ENCODE data around the gene PMF1. TPM values are rescaled to one million over a fixed set of nuclear protein-coding genes. Genes with fewer than 3 reads are reported as not detected.
A peak's percentile ranks its signal among the peaks of the same experiment; 100 is the strongest.

PMF1 gene
- total RNA-seq, 2 donors from 2014 or later = 119 TPM

- peaks cover 6% of the 10 kb centered on the region for H3K4me1 Mint-ChIP-seq
These were observed 29.9 kb downstream of the PMF1 start for GRCh38 chr1:156242738-156243137.

GRCh38 chr1:156244126-156244525 is 31.3 kb downstream of the PMF1 start:
- Mint-ChIP-seq H3K27me3 (ENCODE audit: insufficient read depth) (peaks cover 4% of the 10 kb centered on the region), H3K36me3 (ENCODE audit: low read depth) (peaks cover 19% of the 10 kb centered on the region), H3K9me3 (no peaks in the 10 kb centered on the region), H3K27ac (no peak overlapping the region), H3K4me1 (peaks cover 6% of the 10 kb centered on the region), H3K4me3 (no peak overlapping the region)
- Histone ChIP-seq H3K36me3 (ENCODE audit: control insufficient read depth, insufficient read depth, low read length) (peaks cover 14% of the 10 kb centered on the region), H3K9ac (ENCODE audit: extremely low read depth, low read length, poor library complexity, severe bottlenecking) (no peak overlapping the region), H3K4me3 (ENCODE audit: low read length) (no peak overlapping the region), H3K9me3 (ENCODE audit: control insufficient read depth, low read length) (no peaks in the 10 kb centered on the region), H3K27me3 (ENCODE audit: control insufficient read depth, insufficient read depth, low read length, poor library complexity, severe bottlenecking) (no peaks in the 10 kb centered on the region), H3K27ac (ENCODE audit: low read depth, low read length) (no peak overlapping the region), H3K4me1 (ENCODE audit: control insufficient read depth, insufficient read depth, low read length) (no peaks in the 10 kb centered on the region)
- no peak for DNase-seq
- TF ChIP-seq CTCF (conservative IDR thresholded peaks at IDR 0.05) = no peak
- 91 to 100% methylated on average over 2 of the region's 2 CpGs for WGBS, 2 experiments (ENCODE audit: insufficient coverage in 1 of 2, insufficient read length in 1 of 2)

More at GRCh38 chr1:156242738-156243137, 29.9 kb downstream of the PMF1 start:
- Mint-ChIP-seq H3K27me3 (ENCODE audit: insufficient read depth) (peaks cover 4% of the 10 kb centered on the region), H3K36me3 (ENCODE audit: low read depth) (peaks cover 29% of the 10 kb centered on the region), H3K27ac (no peak overlapping the region), H3K4me3 (no peak overlapping the region), H3K9me3 (no peaks in the 10 kb centered on the region)
- TF ChIP-seq CTCF (conservative IDR thresholded peaks at IDR 0.05) = no peak
- Histone ChIP-seq H3K4me3 (ENCODE audit: low read length) (no peak overlapping the region), H3K27ac (ENCODE audit: low read depth, low read length) (no peak overlapping the region), H3K27me3 (ENCODE audit: control insufficient read depth, insufficient read depth, low read length, poor library complexity, severe bottlenecking) (no peaks in the 10 kb centered on the region), H3K36me3 (ENCODE audit: control insufficient read depth, insufficient read depth, low read length) (peaks cover 19% of the 10 kb centered on the region), H3K9me3 (ENCODE audit: control insufficient read depth, low read length) (no peaks in the 10 kb centered on the region), H3K4me1 (ENCODE audit: control insufficient read depth, insufficient read depth, low read length) (no peaks in the 10 kb centered on the region), H3K9ac (ENCODE audit: extremely low read depth, low read length, poor library complexity, severe bottlenecking) (no peak overlapping the region)
- 92 to 93% methylated on average over 8 to 10 of the region's 10 CpGs for WGBS, 2 experiments (ENCODE audit: insufficient coverage in 1 of 2, insufficient read length in 1 of 2)
- DNase-seq = no peak

GRCh38 chr1:156244712-156245111 is 31.9 kb downstream of the PMF1 start:
- DNase-seq = no peak
- no peaks in the 10 kb centered on the region for H3K4me1 ChIP-seq (ENCODE audit: control insufficient read depth, insufficient read depth, low read length)
- no peak overlapping the region for H3K4me3 ChIP-seq (ENCODE audit: low read length)
- no peaks in the 10 kb centered on the region for H3K9me3 Mint-ChIP-seq
- peak overlapping the region; percentile 51 for H3K4me3 Mint-ChIP-seq
- no peak overlapping the region for H3K27ac ChIP-seq (ENCODE audit: low read depth, low read length)
- H3K9ac ChIP-seq (ENCODE audit: extremely low read depth, low read length, poor library complexity, severe bottlenecking) = no peak overlapping the region
- peak overlapping the region; percentile 44 for H3K27ac Mint-ChIP-seq
- H3K27me3 ChIP-seq (ENCODE audit: control insufficient read depth, insufficient read depth, low read length, poor library complexity, severe bottlenecking) = no peaks in the 10 kb centered on the region
- WGBS, 2 experiments (ENCODE audit: insufficient coverage in 1 of 2, insufficient read length in 1 of 2) = 93 to 94% methylated on average over 15 to 17 of the region's 17 CpGs
- H3K27me3 Mint-ChIP-seq (ENCODE audit: insufficient read depth) = peaks cover 4% of the 10 kb centered on the region
- peaks cover 21% of the 10 kb centered on the region for H3K36me3 Mint-ChIP-seq (ENCODE audit: low read depth)
- H3K4me1 Mint-ChIP-seq = peaks cover 6% of the 10 kb centered on the region
- peaks cover 8% of the 10 kb centered on the region for H3K36me3 ChIP-seq (ENCODE audit: control insufficient read depth, insufficient read depth, low read length)
- no peak for TF ChIP-seq CTCF (conservative IDR thresholded peaks at IDR 0.05)
- H3K9me3 ChIP-seq (ENCODE audit: control insufficient read depth, low read length) = no peaks in the 10 kb centered on the region
